Upper lobe of left lung (tissue), 6 donors: Measurements from ENCODE around the gene CASQ2. TPM values are rescaled to one million over a fixed set of nuclear protein-coding genes. Genes with fewer than 3 reads are reported as not detected.
A peak's percentile ranks its signal among the peaks of the same experiment; 100 is the strongest.

Experiments
- ATAC-seq, 2 donors: fragments of 200-7000 bp; cut with Tn5 transposase; one replicate each; pipeline ENCODE4 v1.9.1; 2022; ENCODE audit warnings: mild to moderate bottlenecking in 2 of 2, moderate library complexity in 2 of 2; ENCODE audit not compliant: low FRiP score in 2 of 2
- DNase-seq, 2 donors: peaks; one replicate each; pipeline ENCODE4 v3.0.0-alpha.2; 2019 to 2020
- H3K27ac ChIP-seq, 4 donors: fragments of 200-600 bp; sonication (generic); one replicate each; pipeline ENCODE4 v1.5.1; 2016 to 2019
- H3K27me3 ChIP-seq, 4 donors: fragments of 200-600 bp; sonication (generic); one replicate each; pipeline ENCODE4 v1.5.1; 2017 to 2019
- H3K36me3 ChIP-seq, 4 donors: fragments of 200-600 bp; sonication (generic); one replicate each; pipeline ENCODE4 v1.5.1; 2016 to 2019
- H3K4me1 ChIP-seq, 4 donors: fragments of 200-600 bp; sonication (generic); one replicate each; pipeline ENCODE4 v1.5.1; 2018 to 2019
- H3K4me3 ChIP-seq, 4 donors: fragments of 200-600 bp; sonication (generic); one replicate each; pipeline ENCODE4 v1.5.1; 2017 to 2019; ENCODE audit warnings: mild to moderate bottlenecking in 2 of 4, moderate library complexity in 1 of 4
- H3K9me3 ChIP-seq, 4 donors: fragments of 200-600 bp; sonication (generic); one replicate each; pipeline ENCODE4 v1.5.1; 2018 to 2019
- CTCF ChIP-seq, 6 experiments: fragments of 450-650 bp in 4 of 6; fragments of 200-600 bp in 2 of 6; sonication (generic) in 2 of 6; IDR thresholded peaks; one replicate each; pipeline ENCODE4 v1.5.1; 2016 to 2019; ENCODE audit warnings: antibody characterized with exemption in 6 of 6
- EP300 ChIP-seq, 4 donors: sonication (generic); formaldehyde crosslinking; IDR thresholded peaks; one replicate each; pipeline ENCODE4 v1.5.1; 2017; ENCODE audit warnings: antibody characterized with exemption in 4 of 4, control low read depth in 2 of 4
- POLR2A ChIP-seq, 4 donors: fragments of 450-650 bp; IDR thresholded peaks; one replicate each; pipeline ENCODE4 v1.5.1; 2016 to 2017; ENCODE audit warnings: antibody characterized with exemption in 4 of 4, mild to moderate bottlenecking in 2 of 4
- POLR2AphosphoS5 ChIP-seq, 2 donors: sonication (generic); formaldehyde crosslinking; IDR thresholded peaks; one replicate each; pipeline ENCODE4 v1.5.1; 2017; ENCODE audit warnings: antibody characterized with exemption in 2 of 2
- WGBS, 2 donors: methylation state at CpG; one replicate each; pipeline ENCODE4 v1.1.5; 2017 to 2018; 5-methylcytosine and 5-hydroxymethylcytosine counted together
- total RNA-seq, 6 donors: library from RNA; depleted of rRNA in 4 of 6; stranded (reverse); fragments of >200 nt in 4 of 6; gene quantifications; one replicate each; pipeline versions ENCODE4 v1.1.0 to v1.2.1, GENCODE V29; 2016 to 2021
- donor health status: DM: no; HTN: no; CAD: no; lungs with moderate emphysema.
- donor health status: DM: no; HTN: yes; CAD: no; lungs with severe emphysema.

CASQ2 gene
- total RNA-seq, 6 donors from 2014 or later: under 0.01 to 1.9 (median 0.99) TPM

GRCh38 chr1:115811140-115811828, 42.8 kb upstream of the CASQ2 start:
- WGBS, 2 donors: 29 to 50% methylated on average over 3 of the region's 3 CpGs
- Histone ChIP-seq H3K4me3 (no peak overlapping the region), H3K36me3 (no peaks in the 10 kb centered on the region), H3K9me3 (no peaks in the 10 kb centered on the region), H3K4me1 (peaks cover 20 to 39% (median 29%) of the 10 kb centered on the region in 4 donors), H3K27me3 (no peaks in the 10 kb centered on the region), H3K27ac (peak overlapping the region in 3 of 4 donors; percentile 56 to 60 (median 59))
- TF ChIP-seq POLR2AphosphoS5 (IDR thresholded peaks at IDR 0.05): peak in 1 of 2 donors; percentile 25
- TF ChIP-seq POLR2A (IDR thresholded peaks at IDR 0.05): no peak
- DNase-seq: peak in 1 of 2 donors; percentile 78
- peak; percentile 40 to 85 for ATAC-seq

- Histone ChIP-seq H3K27me3 (no peaks in the 10 kb centered on the region), H3K36me3 (no peaks in the 10 kb centered on the region), H3K4me3 (no peak overlapping the region), H3K9me3 (no peaks in the 10 kb centered on the region), H3K4me1 (peaks cover 20 to 38% (median 29%) of the 10 kb centered on the region in 4 donors), H3K27ac (peak overlapping the region in 3 of 4 donors; percentile 7 to 56 (median 37))
- TF ChIP-seq POLR2A (IDR thresholded peaks at IDR 0.05) (no peak), EP300 (IDR thresholded peaks at IDR 0.05) (peak in 1 of 4 donors; percentile 47), CTCF (IDR thresholded peaks at IDR 0.05) (no peak), POLR2AphosphoS5 (IDR thresholded peaks at IDR 0.05) (peak in 1 of 2 donors; percentile 15)
- DNase-seq (peak in 1 of 2 donors; percentile 50), ATAC-seq (peak; percentile 27 to 76)
- WGBS, 2 donors: 75 to 78% methylated on average over 2 of the region's 2 CpGs
Observed at GRCh38 chr1:115810609-115811008, 42.1 kb upstream of the CASQ2 start.

- no peaks in the 10 kb centered on the region for H3K27me3 ChIP-seq
- TF ChIP-seq CTCF (IDR thresholded peaks at IDR 0.05) (no peak), POLR2AphosphoS5 (IDR thresholded peaks at IDR 0.05) (no peak), POLR2A (IDR thresholded peaks at IDR 0.05) (no peak), EP300 (IDR thresholded peaks at IDR 0.05) (no peak)
- peaks cover 20 to 31% (median 29%) of the 10 kb centered on the region in 4 donors for H3K4me1 ChIP-seq
- WGBS, 2 donors: 51 to 63% methylated on average over 2 of the region's 2 CpGs
- H3K4me3 ChIP-seq: no peak overlapping the region
- H3K36me3 ChIP-seq: no peaks in the 10 kb centered on the region
- no peaks in the 10 kb centered on the region for H3K9me3 ChIP-seq
- ATAC-seq: no peak
- DNase-seq: no peak
- no peak overlapping the region for H3K27ac ChIP-seq
Observed at GRCh38 chr1:115809847-115810246, 41.3 kb upstream of the CASQ2 start.

- no peak overlapping the region for H3K27ac ChIP-seq
- no peaks in the 10 kb centered on the region for H3K9me3 ChIP-seq
- no peak for ATAC-seq
- no peak for TF ChIP-seq POLR2A (IDR thresholded peaks at IDR 0.05)
- H3K27me3 ChIP-seq: no peaks in the 10 kb centered on the region
- no peak for DNase-seq
- H3K4me1 ChIP-seq: peaks cover 20 to 30% (median 29%) of the 10 kb centered on the region in 4 donors
- H3K4me3 ChIP-seq: no peak overlapping the region
- H3K36me3 ChIP-seq: no peaks in the 10 kb centered on the region
Observed at GRCh38 chr1:115809076-115809475, 40.6 kb upstream of the CASQ2 start.

GRCh38 chr1:115807723-115808122, 39.2 kb upstream of the CASQ2 start:
- WGBS, 2 donors: 2 to 4% methylated on average over 2 of the region's 2 CpGs
- Histone ChIP-seq H3K36me3 (no peaks in the 10 kb centered on the region), H3K27ac (no peak overlapping the region), H3K9me3 (no peaks in the 10 kb centered on the region), H3K4me1 (peaks cover 20 to 30% (median 29%) of the 10 kb centered on the region in 4 donors), H3K27me3 (no peaks in the 10 kb centered on the region), H3K4me3 (no peak overlapping the region)
- no peak for TF ChIP-seq POLR2A (IDR thresholded peaks at IDR 0.05)
- TF ChIP-seq CTCF (IDR thresholded peaks at IDR 0.05): peak; percentile 34 to 76 (median 56)
- ATAC-seq (peak; percentile 74 to 87), DNase-seq (peak in 1 of 2 donors; percentile 56)

- H3K27me3 ChIP-seq: no peaks in the 10 kb centered on the region
- ATAC-seq: no peak
- TF ChIP-seq CTCF (IDR thresholded peaks at IDR 0.05) (no peak), EP300 (IDR thresholded peaks at IDR 0.05) (no peak), POLR2A (IDR thresholded peaks at IDR 0.05) (no peak), POLR2AphosphoS5 (IDR thresholded peaks at IDR 0.05) (no peak)
- H3K27ac ChIP-seq: no peak overlapping the region
- H3K4me1 ChIP-seq: peaks cover 14 to 23% (median 20%) of the 10 kb centered on the region in 4 donors
- H3K4me3 ChIP-seq: no peak overlapping the region
- H3K9me3 ChIP-seq: no peaks in the 10 kb centered on the region
- DNase-seq: no peak
- H3K36me3 ChIP-seq: no peaks in the 10 kb centered on the region
- WGBS, 2 donors: 100% methylated on average over 1 of the region's 1 CpG
Observed at GRCh38 chr1:115805597-115805996, 37.1 kb upstream of the CASQ2 start.
